Choroid plexus epithelial cell (primary cell): ENCODE results near the gene POLE4.

Experiments
- DNase-seq: peaks from one replicate; pipeline ENCODE4 v3.0.0-alpha.2; 2010; ENCODE audit warnings: low read depth
- H3K4me3 ChIP-seq: 2 replicates; pipeline ENCODE4 v1.5.1; 2011; ENCODE audit warnings: low read depth, mild to moderate bottlenecking, control low read depth, low read length, moderate library complexity
- TF ChIP-seq, protein P1 (sequence below): conservative IDR thresholded peaks from 2 replicates; pipeline ENCODE4 v1.5.1; 2011; ENCODE audit warnings: low read depth, mild to moderate bottlenecking, control low read depth, inconsistent platforms, low read length, moderate library complexity

POLE4 gene

DNA sequence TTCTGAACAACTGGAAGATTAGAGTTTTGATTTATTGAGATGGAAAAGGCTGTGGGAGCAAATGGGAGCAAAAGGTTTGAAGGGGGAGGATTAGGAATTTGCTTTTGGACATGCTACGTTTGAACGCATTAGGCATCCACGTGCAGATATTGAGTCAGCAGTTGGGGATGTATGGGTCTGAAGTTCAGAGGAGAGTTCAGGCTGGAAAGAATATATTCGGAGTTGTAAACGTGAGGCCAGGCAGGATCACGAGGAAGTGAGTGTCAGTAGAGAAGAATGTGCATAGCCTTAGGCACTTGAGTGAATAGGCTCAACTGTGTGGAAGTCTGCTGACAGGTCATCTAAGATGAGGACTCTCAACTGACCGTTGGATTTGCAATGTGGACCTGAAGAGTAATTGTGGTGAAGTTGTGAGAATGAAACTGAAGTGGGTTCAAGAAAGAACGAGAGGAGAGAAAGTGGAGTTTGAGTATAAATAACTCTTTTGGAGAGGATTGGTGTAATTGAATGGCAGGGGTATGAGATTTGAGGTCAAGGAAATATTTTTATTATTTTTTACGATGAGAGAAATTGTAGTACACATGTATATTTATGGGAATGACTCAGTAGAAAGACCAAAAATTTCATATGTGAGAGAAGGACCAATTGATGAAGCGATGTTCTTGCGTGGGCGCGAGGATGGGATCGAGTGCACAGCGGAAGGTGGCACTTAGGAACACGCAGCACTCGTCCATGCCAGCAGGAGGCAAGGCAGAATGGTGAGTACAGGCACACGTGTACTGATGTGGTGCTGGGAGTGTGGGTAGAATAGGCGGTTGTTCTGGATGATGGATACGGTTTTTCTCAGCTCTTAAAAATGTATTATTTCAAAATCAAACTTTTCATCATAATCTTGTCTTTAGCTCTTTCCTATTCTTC, 40.5 kb upstream of the POLE4 start:
- TF ChIP-seq, protein P1, sequence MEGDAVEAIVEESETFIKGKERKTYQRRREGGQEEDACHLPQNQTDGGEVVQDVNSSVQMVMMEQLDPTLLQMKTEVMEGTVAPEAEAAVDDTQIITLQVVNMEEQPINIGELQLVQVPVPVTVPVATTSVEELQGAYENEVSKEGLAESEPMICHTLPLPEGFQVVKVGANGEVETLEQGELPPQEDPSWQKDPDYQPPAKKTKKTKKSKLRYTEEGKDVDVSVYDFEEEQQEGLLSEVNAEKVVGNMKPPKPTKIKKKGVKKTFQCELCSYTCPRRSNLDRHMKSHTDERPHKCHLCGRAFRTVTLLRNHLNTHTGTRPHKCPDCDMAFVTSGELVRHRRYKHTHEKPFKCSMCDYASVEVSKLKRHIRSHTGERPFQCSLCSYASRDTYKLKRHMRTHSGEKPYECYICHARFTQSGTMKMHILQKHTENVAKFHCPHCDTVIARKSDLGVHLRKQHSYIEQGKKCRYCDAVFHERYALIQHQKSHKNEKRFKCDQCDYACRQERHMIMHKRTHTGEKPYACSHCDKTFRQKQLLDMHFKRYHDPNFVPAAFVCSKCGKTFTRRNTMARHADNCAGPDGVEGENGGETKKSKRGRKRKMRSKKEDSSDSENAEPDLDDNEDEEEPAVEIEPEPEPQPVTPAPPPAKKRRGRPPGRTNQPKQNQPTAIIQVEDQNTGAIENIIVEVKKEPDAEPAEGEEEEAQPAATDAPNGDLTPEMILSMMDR = no peak
- DNase-seq = peak; percentile 66
- H3K4me3 ChIP-seq = no peak overlapping the region

DNA sequence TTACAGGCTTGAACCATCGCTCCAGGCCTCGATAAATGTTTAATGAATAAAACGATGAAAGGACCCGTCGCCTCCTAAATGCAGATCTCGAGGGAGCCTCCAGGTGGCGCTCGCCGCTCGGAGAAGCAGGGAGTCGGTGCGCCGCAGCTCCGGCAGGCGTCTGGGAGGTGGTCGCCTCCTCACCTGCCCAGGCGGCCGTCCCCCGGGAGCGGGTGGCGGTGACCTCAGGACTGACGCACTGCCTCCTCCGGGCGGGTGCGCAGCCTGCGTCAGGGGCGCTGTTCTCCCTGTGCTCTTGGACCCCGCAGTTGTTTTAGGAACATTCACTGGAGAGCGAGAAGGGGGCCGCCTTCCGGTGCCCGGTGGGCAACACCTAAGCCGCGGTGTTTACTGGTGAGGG, 38.6 kb upstream of the POLE4 start:
- peak; percentile 57 for DNase-seq
- TF ChIP-seq, protein P1 = peak; percentile 79
- H3K4me3 ChIP-seq = peak overlapping the region; percentile 49

DNA sequence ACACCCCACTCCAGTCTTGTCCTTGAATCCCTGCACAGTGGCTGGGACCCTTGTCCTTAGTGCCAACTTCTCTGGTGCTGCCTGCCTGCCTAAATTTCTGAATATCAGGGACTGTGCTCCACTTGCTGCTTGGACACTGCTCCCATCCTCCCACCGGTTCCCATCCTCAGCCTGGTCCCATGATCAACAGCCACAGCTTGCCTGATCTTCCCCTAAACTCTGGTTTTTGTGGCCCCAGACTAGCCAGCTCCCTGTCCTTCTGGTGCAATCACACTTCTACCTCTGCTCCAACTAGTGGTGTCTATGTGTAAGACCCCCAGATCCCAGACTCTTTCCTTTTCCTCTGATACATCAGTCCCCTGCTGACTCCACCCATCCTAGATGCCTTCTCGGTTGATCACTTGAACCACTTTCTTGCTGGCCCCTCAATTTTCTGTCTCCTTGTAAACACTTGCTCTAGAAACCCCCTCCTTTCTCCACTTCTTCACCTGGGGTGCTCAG, 37.2 kb upstream of the POLE4 start:
- TF ChIP-seq, protein P1 = no peak
- no peak overlapping the region for H3K4me3 ChIP-seq
- DNase-seq = no peak

DNA sequence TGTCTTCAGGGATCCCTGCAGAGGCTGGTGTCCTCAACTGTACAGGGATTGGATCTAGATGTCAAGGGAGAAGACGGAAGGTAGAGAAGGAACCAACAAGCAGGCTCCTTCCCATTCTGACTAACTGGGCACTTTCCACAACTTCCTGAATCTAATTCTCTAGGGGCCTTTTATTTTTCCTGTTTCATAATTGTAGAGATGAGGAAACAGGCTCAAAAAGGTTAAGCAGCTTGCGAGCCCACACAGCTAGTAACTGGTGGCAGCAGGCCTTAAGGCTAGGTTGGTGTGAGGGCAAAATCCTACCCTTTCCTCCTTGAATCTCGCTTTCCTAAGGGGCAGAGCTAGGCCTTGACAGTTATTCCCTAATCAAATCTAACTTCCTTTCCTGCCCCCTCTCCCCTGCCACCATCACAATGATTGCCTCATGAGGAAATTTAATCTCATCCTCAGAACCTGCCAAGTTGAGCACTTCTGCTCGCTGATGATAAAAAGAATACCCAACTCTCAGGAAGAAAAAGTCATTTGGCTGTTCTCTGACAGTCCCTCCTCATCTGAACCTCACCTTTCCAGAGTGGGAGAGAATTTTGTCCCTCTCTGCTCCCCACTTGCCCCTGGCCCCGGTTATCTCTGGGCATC, 35.7 kb upstream of the POLE4 start:
- TF ChIP-seq, protein P1 = no peak
- DNase-seq = no peak
- H3K4me3 ChIP-seq = no peak overlapping the region

DNA sequence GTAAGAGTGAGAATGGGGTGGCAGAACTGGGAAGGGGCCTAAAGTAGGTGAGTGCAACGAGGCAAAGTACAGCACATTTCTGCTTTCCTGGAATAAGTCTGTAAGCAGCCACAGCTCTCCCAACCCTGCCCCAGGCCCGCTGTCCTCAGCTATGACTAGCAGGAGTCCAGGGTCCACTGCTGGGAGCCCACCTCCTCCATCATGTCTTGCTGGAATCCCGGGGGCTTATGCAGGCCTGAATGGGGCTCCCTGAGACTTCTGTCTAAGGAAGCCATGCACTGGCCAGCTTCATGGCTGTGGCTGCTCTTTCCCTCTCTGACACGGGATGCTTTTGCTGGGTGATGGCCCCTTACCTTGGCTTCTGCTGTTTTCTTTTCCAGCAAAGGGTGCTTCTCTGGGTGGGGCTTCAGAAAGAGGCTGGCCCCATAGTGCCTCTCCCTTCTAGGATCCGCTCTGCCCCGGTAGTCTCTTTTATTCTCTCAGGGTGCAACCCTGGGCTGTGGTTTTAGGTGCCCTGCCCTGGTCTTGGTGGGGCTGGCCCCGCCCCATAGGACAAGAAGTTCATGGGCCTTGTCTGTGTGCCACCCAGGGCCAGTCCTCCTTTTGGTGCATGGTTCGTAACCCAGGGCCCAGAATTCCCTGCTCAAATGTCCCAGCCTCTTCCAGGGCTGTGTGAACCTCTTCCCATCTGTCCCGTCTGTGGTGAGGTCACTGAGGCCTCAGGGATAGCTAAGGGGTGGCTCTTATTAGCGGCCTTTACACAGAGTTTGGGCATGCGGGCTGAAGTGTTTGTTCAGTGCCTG, 33.8 kb upstream of the POLE4 start:
- TF ChIP-seq, protein P1 = no peak
- no peak overlapping the region for H3K4me3 ChIP-seq
- no peak for DNase-seq

DNA sequence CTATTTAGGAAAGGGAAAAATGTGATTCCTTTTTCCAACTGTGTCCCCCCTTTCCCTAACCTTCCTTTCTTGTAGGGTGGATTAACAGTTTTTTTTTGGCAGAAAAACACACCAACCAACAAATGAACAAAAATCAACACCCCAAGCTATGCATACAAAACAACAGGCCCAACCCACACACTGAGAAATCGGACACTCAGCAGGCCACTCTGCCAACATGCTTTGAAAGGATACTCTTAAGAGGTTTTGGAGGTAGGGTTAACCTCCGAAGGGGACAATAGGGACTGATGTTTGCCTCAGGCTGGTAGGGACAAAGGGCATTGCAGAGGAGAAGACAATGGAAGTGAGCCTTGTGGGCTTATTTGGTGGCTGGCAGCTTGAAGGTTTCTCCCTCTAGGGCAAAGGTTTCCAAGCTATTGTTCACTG, 33.1 kb upstream of the POLE4 start:
- no peak for DNase-seq
- TF ChIP-seq, protein P1 = no peak
- H3K4me3 ChIP-seq = no peak overlapping the region
